Measurements from ENCODE around the gene MICAL3. TPM values are rescaled to one million over a fixed set of nuclear protein-coding genes. Genes with fewer than 3 reads are reported as not detected.

The MICAL3 gene
- total RNA-seq, 2 donors from 2014 or later, result 33.6 to 34.0 TPM

DNA sequence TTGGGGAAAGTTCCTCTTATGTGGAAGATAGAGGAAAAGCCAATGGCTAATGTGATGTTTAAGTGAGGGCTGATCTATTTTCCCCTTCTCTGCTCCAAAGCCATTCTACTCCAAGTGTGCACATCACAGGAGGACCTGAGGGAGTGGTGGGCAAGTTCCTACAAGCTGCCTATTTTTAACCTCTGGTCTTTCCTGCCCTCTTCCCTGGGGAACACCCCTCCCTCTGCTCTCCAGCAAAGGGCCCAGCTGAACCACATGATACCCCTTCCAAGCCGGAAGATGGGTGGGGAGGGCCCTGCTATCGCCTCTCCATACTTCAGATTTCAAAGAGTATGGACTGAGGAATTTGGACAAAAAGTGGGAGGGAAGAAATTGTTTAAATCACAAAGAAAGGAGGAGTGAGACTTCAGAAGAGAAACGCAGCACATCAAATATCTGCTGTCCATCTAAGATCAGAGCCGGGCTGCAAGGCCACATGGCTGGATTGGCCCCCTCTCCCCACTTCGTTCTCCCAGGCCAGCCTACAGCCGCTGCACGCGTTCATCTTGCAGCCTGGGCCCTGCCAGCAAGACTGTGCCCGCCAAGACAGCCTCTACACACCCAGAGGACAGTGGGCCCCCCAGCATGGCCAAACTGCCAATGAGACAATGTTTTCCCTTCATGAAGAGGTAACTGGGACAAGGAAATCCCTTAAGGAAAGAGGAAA is 77.5 kb downstream of the MICAL3 start:
- Histone ChIP-seq H3K4me3 (no peak overlapping the region), H3K27ac (no peak overlapping the region), H3K27me3 (no peaks in the 10 kb centered on the region), H3K9me3 (no peaks in the 10 kb centered on the region), H3K36me3 (replicated peaks in 1 of 2; ENCODE audit: insufficient read depth in 1 of 2, low read depth in 2 of 2) (no peaks in the 10 kb centered on the region), H3K4me1 (peaks cover 53% of the 10 kb centered on the region)
- ATAC-seq (no peak), DNase-seq (no peak)
- TF ChIP-seq POLR2A (IDR thresholded peaks at IDR 0.05), result no peak
- TF ChIP-seq, protein P1, sequence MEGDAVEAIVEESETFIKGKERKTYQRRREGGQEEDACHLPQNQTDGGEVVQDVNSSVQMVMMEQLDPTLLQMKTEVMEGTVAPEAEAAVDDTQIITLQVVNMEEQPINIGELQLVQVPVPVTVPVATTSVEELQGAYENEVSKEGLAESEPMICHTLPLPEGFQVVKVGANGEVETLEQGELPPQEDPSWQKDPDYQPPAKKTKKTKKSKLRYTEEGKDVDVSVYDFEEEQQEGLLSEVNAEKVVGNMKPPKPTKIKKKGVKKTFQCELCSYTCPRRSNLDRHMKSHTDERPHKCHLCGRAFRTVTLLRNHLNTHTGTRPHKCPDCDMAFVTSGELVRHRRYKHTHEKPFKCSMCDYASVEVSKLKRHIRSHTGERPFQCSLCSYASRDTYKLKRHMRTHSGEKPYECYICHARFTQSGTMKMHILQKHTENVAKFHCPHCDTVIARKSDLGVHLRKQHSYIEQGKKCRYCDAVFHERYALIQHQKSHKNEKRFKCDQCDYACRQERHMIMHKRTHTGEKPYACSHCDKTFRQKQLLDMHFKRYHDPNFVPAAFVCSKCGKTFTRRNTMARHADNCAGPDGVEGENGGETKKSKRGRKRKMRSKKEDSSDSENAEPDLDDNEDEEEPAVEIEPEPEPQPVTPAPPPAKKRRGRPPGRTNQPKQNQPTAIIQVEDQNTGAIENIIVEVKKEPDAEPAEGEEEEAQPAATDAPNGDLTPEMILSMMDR (IDR thresholded peaks at IDR 0.05), result no peak
- intact Hi-C loops (cut with DNase I), result loop anchor here (5.0 kb wide), 1 partner anchor 50 kb away; no protein-coding TSS in a partner anchor
- 77 to 78% methylated on average over 9 of the region's 9 CpGs for WGBS, 2 donors

DNA sequence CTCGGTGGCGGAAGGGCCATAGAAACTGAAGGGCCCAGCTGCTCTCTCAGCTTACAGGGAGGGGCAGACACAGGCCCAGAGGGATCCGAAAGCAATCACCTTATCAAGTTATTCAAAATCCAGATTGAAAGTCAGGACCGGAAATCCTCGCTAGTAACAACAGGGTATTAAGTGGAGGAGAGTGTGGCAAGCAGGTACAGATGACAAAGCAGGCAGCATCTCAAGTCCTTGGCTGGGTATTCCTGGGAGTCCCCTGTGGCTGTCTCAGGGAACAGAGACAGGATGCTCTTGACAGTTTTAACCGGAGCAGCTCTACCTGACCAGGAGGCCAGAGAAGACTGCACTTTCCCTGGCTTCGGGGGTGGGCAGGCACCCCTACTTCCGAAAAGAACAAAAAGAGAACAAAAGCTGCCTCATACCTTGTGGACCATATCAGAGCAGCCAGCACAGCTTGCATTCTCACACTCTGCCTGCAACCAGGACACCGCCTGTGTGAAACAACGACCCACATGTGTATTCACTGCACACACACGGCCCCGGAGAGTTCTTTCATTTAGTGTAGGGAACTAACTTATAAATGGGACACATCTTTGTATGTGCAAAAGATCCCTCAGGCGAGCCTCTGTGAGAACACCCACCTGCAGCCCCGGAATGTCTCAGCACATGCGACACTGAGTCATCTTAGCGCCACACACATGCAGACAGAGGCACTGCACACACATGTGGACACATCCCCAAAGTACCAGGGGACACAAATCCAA is 78.3 kb downstream of the MICAL3 start:
- Histone ChIP-seq H3K4me1 (peaks cover 46% of the 10 kb centered on the region), H3K27me3 (no peaks in the 10 kb centered on the region), H3K36me3 (replicated peaks in 1 of 2; ENCODE audit: insufficient read depth in 1 of 2, low read depth in 2 of 2) (no peaks in the 10 kb centered on the region), H3K9me3 (no peaks in the 10 kb centered on the region), H3K27ac (peak overlapping the region in 3 of 4 donors; percentile 48 to 61 (median 51)), H3K4me3 (no peak overlapping the region)
- intact Hi-C loops (cut with DNase I), result loop anchor here (5.0 kb wide), 1 partner anchor 49 kb away; no protein-coding TSS in a partner anchor
- TF ChIP-seq POLR2A (IDR thresholded peaks at IDR 0.05), result no peak
- TF ChIP-seq, protein P1 (IDR thresholded peaks at IDR 0.05), result no peak
- ATAC-seq, result no peak
- no peak for DNase-seq
- 78 to 79% methylated on average over 12 to 16 of the region's 16 CpGs for WGBS, 2 donors

DNA sequence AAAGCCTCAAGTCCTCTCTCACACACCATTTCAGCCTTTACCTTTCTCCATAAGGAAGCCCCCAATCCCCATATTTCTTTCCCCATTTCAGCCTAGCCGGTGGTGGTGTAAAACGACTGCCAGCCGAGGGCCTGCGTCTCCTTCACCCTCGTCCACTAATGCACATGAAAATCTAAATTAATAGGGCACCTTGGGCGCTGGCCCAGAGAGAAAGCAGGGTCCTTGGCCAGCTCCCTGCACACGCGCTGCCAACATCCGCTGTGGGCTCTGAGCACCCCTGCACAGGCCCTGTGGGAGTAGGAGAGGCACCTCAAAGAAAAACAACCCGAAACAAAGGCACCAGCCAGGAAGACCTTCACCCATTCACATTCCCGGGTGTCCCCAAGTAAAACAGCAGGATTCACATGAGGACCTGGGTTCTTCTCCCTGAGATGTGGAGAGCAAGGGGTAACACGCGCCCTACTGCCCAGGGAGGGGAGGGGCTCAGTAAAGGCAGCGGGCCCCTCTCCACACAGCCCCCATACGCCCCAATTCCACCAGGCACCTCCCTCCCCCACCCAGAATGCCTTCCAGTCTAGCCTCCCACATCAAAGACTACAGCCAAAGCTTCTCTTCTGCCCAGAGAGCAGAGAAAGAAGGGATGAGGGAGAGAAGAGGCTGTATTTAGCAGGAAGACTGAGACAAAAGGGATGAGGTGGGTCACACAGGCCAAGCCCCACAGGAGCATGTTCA is 79.0 kb downstream of the MICAL3 start:
- intact Hi-C loops (cut with DNase I), result loop anchor here (5.0 kb wide), 1 partner anchor 48 kb away; no protein-coding TSS in a partner anchor
- no peak for ATAC-seq
- Histone ChIP-seq H3K4me1 (peaks cover 42% of the 10 kb centered on the region), H3K36me3 (replicated peaks in 1 of 2; ENCODE audit: insufficient read depth in 1 of 2, low read depth in 2 of 2) (no peaks in the 10 kb centered on the region), H3K27me3 (no peaks in the 10 kb centered on the region), H3K27ac (peak overlapping the region in 3 of 4 donors; percentile 51 to 62 (median 61)), H3K9me3 (no peaks in the 10 kb centered on the region), H3K4me3 (no peak overlapping the region)
- DNase-seq, result peak in 1 of 4 donors; percentile 34
- TF ChIP-seq, protein P1 (IDR thresholded peaks at IDR 0.05), result no peak
- TF ChIP-seq POLR2A (IDR thresholded peaks at IDR 0.05), result no peak
- whole genome bisulfite sequencing, 2 donors, result 65 to 75% methylated on average over 15 of the region's 15 CpGs

DNA sequence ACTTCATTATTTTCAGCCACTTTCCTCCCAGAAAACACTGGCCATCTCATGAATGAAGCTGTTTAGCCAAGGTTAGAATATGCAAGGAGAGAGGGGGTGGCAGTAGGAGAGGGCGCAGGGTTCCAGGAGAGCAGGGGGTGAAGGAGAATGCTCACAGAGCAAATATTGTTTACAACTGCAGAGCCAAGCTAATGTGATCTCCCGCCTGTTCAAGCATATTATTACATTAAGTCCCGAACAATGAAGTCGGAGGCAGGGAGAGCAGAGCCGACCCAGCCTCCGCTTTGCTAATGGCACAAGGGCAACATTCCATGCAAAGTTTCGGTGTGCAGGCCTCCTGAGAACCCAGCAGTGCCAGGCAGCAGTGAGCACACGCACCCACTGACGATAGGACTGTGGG is 80.1 kb downstream of the MICAL3 start:
- no peaks in the 10 kb centered on the region for H3K27me3 ChIP-seq
- no peaks in the 10 kb centered on the region for H3K36me3 ChIP-seq (replicated peaks in 1 of 2; ENCODE audit: insufficient read depth in 1 of 2, low read depth in 2 of 2)
- peak; percentile 34 for ATAC-seq
- TF ChIP-seq POLR2A (IDR thresholded peaks at IDR 0.05), result no peak
- TF ChIP-seq, protein P1 (IDR thresholded peaks at IDR 0.05), result no peak
- H3K9me3 ChIP-seq, result no peaks in the 10 kb centered on the region
- no peak overlapping the region for H3K4me3 ChIP-seq
- 60 to 72% methylated on average over 9 of the region's 9 CpGs for WGBS, 2 donors
- intact Hi-C loops (cut with DNase I), result no loop called here
- H3K4me1 ChIP-seq, result peaks cover 47% of the 10 kb centered on the region
- no peak for DNase-seq
- H3K27ac ChIP-seq, result peak overlapping the region; percentile 25 to 62 (median 62)
